CD14-positive monocyte (primary cell): ENCODE results near the gene HOXA11. TPM values are rescaled to one million over a fixed set of nuclear protein-coding genes. Genes with fewer than 3 reads are reported as not detected.

Source experiments
- DNase-seq, 3 donors: peaks; one replicate each; pipeline ENCODE4 v3.0.0-alpha.2; 2011 to 2022
- H2AFZ ChIP-seq: 2 replicates; pipeline ENCODE4 v1.6.0; 2012; ENCODE audit warnings: mild to moderate bottlenecking, low read depth, low read length, inconsistent platforms; ENCODE audit not compliant: insufficient read depth, poor library complexity, severe bottlenecking
- H3K27ac ChIP-seq, 2 donors: 1 replicate in 1 of 2; 2 replicates in 1 of 2; pipeline ENCODE4 v1.5.1; 2012 to 2013; ENCODE audit warnings: low read length in 2 of 2, control low read depth in 1 of 2, inconsistent platforms in 1 of 2, low read depth in 1 of 2, mild to moderate bottlenecking in 1 of 2
- H3K27me3 ChIP-seq, 2 donors: one replicate each; pipeline versions ENCODE4 v1.6.0 to v1.6.1; 2011 to 2013; ENCODE audit warnings: low read length in 2 of 2; ENCODE audit not compliant: control insufficient read depth in 2 of 2, insufficient read depth in 2 of 2
- H3K36me3 ChIP-seq, 2 donors: replicated peaks in 1 of 2; 1 replicate in 1 of 2; 2 replicates in 1 of 2; pipeline versions ENCODE4 v1.5.1 to v1.6.1; 2012 to 2013; ENCODE audit warnings: low read length in 2 of 2, control low read depth in 1 of 2, inconsistent platforms in 1 of 2, mild to moderate bottlenecking in 1 of 2; ENCODE audit not compliant: insufficient read depth in 2 of 2, control insufficient read depth in 1 of 2
- H3K4me1 ChIP-seq, 2 donors: 1 replicate in 1 of 2; 2 replicates in 1 of 2; pipeline versions ENCODE4 v1.5.1 to v1.6.1; 2012 to 2013; ENCODE audit warnings: low read length in 2 of 2, control low read depth in 1 of 2, inconsistent platforms in 1 of 2, mild to moderate bottlenecking in 1 of 2, moderate library complexity in 1 of 2; ENCODE audit not compliant: insufficient read depth in 2 of 2, control insufficient read depth in 1 of 2
- H3K4me2 ChIP-seq: replicated peaks from 2 replicates; pipeline ENCODE3; 2012; ENCODE audit warnings: low read length, moderate library complexity, mild to moderate bottlenecking; ENCODE audit not compliant: poor library complexity, severe bottlenecking; ENCODE audit errors: extremely low read depth
- H3K4me3 ChIP-seq, 3 experiments: fragments of 200-600 bp in 1 of 3; sonication (generic) in 1 of 3; replicated peaks in 1 of 3; 1 replicate in 2 of 3; 2 replicates in 1 of 3; pipeline ENCODE4 v1.5.1; 2011 to 2013; ENCODE audit warnings: low read length in 3 of 3, mild to moderate bottlenecking in 3 of 3, control low read depth in 2 of 3, low read depth in 2 of 3, inconsistent platforms in 1 of 3, moderate library complexity in 1 of 3
- H3K79me2 ChIP-seq: 2 replicates; pipeline ENCODE4 v1.6.0; 2012; ENCODE audit warnings: mild to moderate bottlenecking, control low read depth, inconsistent platforms, low read length, moderate library complexity; ENCODE audit not compliant: insufficient read depth
- H3K9ac ChIP-seq: 2 replicates; pipeline ENCODE4 v1.6.0; 2017; ENCODE audit warnings: low read length, mild to moderate bottlenecking; ENCODE audit not compliant: insufficient read depth, poor library complexity, severe bottlenecking
- H3K9me3 ChIP-seq, 2 donors: replicated peaks in 1 of 2; 1 replicate in 1 of 2; 2 replicates in 1 of 2; pipeline versions ENCODE4 v1.5.1 to v1.6.1; 2012 to 2013; ENCODE audit warnings: low read length in 2 of 2, control low read depth in 1 of 2; ENCODE audit not compliant: control insufficient read depth in 1 of 2, insufficient read depth in 1 of 2
- H4K20me1 ChIP-seq: 2 replicates; pipeline ENCODE4 v1.6.0; 2012; ENCODE audit warnings: mild to moderate bottlenecking, low read length, control low read depth, moderate library complexity; ENCODE audit not compliant: insufficient read depth
- H3K27ac Mint-ChIP-seq, 7 donors: one replicate each; pipeline ENCODE4 v1.8.0; 2020; ENCODE audit warnings: mild to moderate bottlenecking in 7 of 7, mixed read lengths in 7 of 7, moderate library complexity in 6 of 7, inconsistent platforms in 2 of 7
- H3K27me3 Mint-ChIP-seq, 3 donors: one replicate each; pipeline ENCODE4 v1.8.0; 2021 to 2022; ENCODE audit warnings: low read depth in 3 of 3, mild to moderate bottlenecking in 3 of 3, mixed read lengths in 3 of 3, moderate library complexity in 3 of 3, inconsistent platforms in 1 of 3
- H3K36me3 Mint-ChIP-seq, 2 donors: one replicate each; pipeline ENCODE4 v1.8.0; 2020; ENCODE audit warnings: mixed read lengths in 2 of 2, inconsistent platforms in 1 of 2, mild to moderate bottlenecking in 1 of 2
- H3K4me1 Mint-ChIP-seq: one replicate; pipeline ENCODE4 v1.8.0; 2020; ENCODE audit warnings: mild to moderate bottlenecking, mixed read lengths
- H3K4me3 Mint-ChIP-seq, 2 donors: one replicate each; pipeline ENCODE4 v1.8.0; 2020; ENCODE audit warnings: mild to moderate bottlenecking in 2 of 2, mixed read lengths in 2 of 2, moderate library complexity in 1 of 2
- H3K9me3 Mint-ChIP-seq, 7 donors: one replicate each; pipeline ENCODE4 v1.8.0; 2020 to 2022; ENCODE audit warnings: mixed read lengths in 7 of 7, mild to moderate bottlenecking in 6 of 7, moderate library complexity in 6 of 7, inconsistent platforms in 2 of 7
- WGBS: methylation state at CpG from one replicate; pipeline ENCODE4 v1.1.5; 2013; ENCODE audit warnings: missing lambda C conversion rate; ENCODE audit not compliant: insufficient coverage; 5-methylcytosine and 5-hydroxymethylcytosine counted together
- intact Hi-C, 2 donors: fragments of 100-400 bp; cut with micrococcal nuclease; formaldehyde crosslinking; loops; one replicate each; pipeline versions ENCODE4 v1.15.0 to v1.15.1; 2023
- polyA plus RNA-seq, 3 donors: library from polyadenylated mRNA; depleted of rRNA in 1 of 3; unstranded in 2 of 3; stranded (reverse) in 1 of 3; fragments of 300-500 nt in 2 of 3; fragments of >200 nt in 1 of 3; fragmentation: Illumina TruSeq in 2 of 3; gene quantifications; 1 replicate in 2 of 3; 2 replicates in 1 of 3; pipeline ENCODE4 v1.2.3, GENCODE V29; 2012 to 2021
- TF ChIP-seq, protein P1 (sequence below): fragments of 200-600 bp; IDR thresholded peaks from one replicate; pipeline ENCODE4 v1.8.0; 2022; ENCODE audit warnings: antibody characterized with exemption, mild to moderate bottlenecking

Gene HOXA11
- polyA plus RNA-seq, 3 donors = not detected

DNA sequence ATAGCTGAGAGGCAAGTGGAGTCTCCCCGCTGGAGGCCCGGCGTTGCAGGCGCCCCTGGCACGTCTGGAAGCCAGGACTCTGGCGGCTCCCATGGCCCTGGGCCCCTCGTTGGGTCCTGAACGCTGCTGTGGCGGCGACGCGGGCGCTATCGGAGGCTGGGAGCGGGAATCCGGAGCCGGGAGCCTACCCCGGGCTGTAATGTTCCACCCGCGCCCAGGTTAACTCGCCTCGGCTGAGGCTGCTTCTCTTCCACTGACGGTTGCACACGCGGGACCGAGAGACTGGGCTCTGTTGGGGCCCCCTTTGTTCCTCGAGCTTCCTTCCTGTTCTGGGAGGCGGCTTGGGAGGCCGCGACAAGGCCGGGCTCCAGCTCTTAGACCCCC is 40.3 kb downstream of the HOXA11 start:
- H3K9ac ChIP-seq = no peak overlapping the region
- peaks cover 22 to 30% of the 10 kb centered on the region in 2 donors for H3K9me3 ChIP-seq
- H3K27ac ChIP-seq = no peak overlapping the region
- peaks cover 36 to 70% of the 10 kb centered on the region in 2 donors for H3K27me3 ChIP-seq
- no peaks in the 10 kb centered on the region for H3K79me2 ChIP-seq
- H3K4me1 Mint-ChIP-seq = peaks cover 21% of the 10 kb centered on the region
- no peaks in the 10 kb centered on the region for H3K36me3 ChIP-seq
- no peak overlapping the region for H3K4me3 ChIP-seq
- DNase-seq = no peak
- peaks cover 61 to 76% (median 74%) of the 10 kb centered on the region in 3 donors for H3K27me3 Mint-ChIP-seq
- H3K9me3 Mint-ChIP-seq = peaks cover 13 to 46% (median 35%) of the 10 kb centered on the region in 7 donors
- TF ChIP-seq, protein P1, sequence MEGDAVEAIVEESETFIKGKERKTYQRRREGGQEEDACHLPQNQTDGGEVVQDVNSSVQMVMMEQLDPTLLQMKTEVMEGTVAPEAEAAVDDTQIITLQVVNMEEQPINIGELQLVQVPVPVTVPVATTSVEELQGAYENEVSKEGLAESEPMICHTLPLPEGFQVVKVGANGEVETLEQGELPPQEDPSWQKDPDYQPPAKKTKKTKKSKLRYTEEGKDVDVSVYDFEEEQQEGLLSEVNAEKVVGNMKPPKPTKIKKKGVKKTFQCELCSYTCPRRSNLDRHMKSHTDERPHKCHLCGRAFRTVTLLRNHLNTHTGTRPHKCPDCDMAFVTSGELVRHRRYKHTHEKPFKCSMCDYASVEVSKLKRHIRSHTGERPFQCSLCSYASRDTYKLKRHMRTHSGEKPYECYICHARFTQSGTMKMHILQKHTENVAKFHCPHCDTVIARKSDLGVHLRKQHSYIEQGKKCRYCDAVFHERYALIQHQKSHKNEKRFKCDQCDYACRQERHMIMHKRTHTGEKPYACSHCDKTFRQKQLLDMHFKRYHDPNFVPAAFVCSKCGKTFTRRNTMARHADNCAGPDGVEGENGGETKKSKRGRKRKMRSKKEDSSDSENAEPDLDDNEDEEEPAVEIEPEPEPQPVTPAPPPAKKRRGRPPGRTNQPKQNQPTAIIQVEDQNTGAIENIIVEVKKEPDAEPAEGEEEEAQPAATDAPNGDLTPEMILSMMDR = no peak
- H3K4me3 Mint-ChIP-seq = peak overlapping the region in 1 of 2 donors; percentile 92
- no peaks in the 10 kb centered on the region for H4K20me1 ChIP-seq
- H2AFZ ChIP-seq = no peak overlapping the region
- intact Hi-C loops = loop anchor here in 1 of 2 donors (5.0 kb wide), 1 partner anchor 282 kb away; the partner anchor contains the start of gene SKAP2
- H3K4me1 ChIP-seq = peaks cover 13 to 18% of the 10 kb centered on the region in 2 donors
- peaks cover 3 to 14% of the 10 kb centered on the region in 2 donors for H3K36me3 Mint-ChIP-seq
- H3K4me2 ChIP-seq = no peak overlapping the region
- WGBS = 54% methylated on average over 31 of the region's 31 CpGs
- no peak overlapping the region for H3K27ac Mint-ChIP-seq

DNA sequence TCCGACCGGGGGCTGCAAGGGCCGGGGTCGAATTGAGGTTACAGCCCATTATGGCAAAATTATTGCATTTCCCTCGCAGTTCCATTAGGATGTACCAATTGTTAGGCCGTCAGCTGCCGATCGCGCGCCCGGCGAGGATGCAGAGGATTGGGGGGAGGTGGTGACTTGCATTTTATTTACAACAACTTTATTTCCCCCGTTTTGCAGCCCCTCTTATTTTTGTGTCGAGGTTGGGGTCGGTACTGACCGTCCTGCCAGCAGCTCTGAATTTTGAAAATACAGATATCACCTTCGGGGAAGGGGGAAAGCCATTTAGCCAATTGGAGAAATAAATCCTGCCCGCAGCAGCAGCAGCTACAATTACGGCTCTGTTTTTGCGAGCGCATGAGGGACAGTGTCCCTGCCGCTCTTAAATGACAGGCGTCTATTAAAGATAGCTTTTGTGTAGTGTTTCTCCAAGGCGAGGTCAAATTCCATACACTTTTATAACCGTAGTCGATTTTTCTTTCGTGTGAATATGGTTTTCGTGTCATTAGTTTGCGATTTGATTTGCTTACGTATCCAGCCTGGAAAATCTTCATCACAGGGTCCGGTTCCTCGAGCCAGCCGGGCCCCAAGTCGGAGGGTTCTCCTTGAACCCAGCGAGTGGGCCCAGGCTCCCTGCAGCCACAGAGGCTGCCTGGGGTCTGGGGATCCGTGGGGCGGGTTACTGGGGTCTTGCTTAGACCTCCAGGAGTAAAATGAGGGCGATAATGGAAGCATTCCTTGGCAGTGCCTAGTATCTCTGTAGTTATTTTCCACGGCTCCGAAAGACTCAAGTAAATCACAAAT is 40.9 kb downstream of the HOXA11 start:
- H3K27me3 ChIP-seq = peaks cover 30 to 64% of the 10 kb centered on the region in 2 donors
- Mint-ChIP-seq H3K9me3 (peaks cover 13 to 43% (median 37%) of the 10 kb centered on the region in 7 donors), H3K4me3 (peak overlapping the region in 1 of 2 donors; percentile 92), H3K27ac (no peak overlapping the region), H3K4me1 (peaks cover 21% of the 10 kb centered on the region), H3K36me3 (peaks cover 3 to 14% of the 10 kb centered on the region in 2 donors), H3K27me3 (peaks cover 55 to 71% (median 68%) of the 10 kb centered on the region in 3 donors)
- H3K4me2 ChIP-seq = peak overlapping the region; percentile 67
- peaks cover 13 to 18% of the 10 kb centered on the region in 2 donors for H3K4me1 ChIP-seq
- no peaks in the 10 kb centered on the region for H3K79me2 ChIP-seq
- intact Hi-C loops = loop anchor here in 1 of 2 donors (5.0 kb wide), 1 partner anchor 282 kb away; the partner anchor contains the start of gene SKAP2
- H3K4me3 ChIP-seq = peak overlapping the region in 1 of 3 experiments; percentile 70
- peaks cover 22 to 30% of the 10 kb centered on the region in 2 donors for H3K9me3 ChIP-seq
- H3K36me3 ChIP-seq = no peaks in the 10 kb centered on the region
- H4K20me1 ChIP-seq = no peaks in the 10 kb centered on the region
- DNase-seq = no peak
- 87% methylated on average over 28 of the region's 40 CpGs for WGBS
- no peak overlapping the region for H2AFZ ChIP-seq
- H3K27ac ChIP-seq = no peak overlapping the region
- H3K9ac ChIP-seq = no peak overlapping the region
- TF ChIP-seq, protein P1 = peak; percentile 0
